Endothelial cell of umbilical vein (primary cell): ENCODE data around the gene TSHZ3. TPM values are rescaled to one million over a fixed set of nuclear protein-coding genes. Genes with fewer than 3 reads are reported as not detected.

Experiments
- BruUV-seq: library from RNA; stranded (reverse); fragments of 400-500 nt; replicated peaks from 2 replicates; lab custom pipeline; 2021; lab: Mats Ljungman, UMichigan
- CTCF ChIA-PET: fragments of 300-600, 350-600 bp; sonication (Branson Sonifier 250); formaldehyde crosslinking; loops from one replicate; lab custom pipeline; 2021; ENCODE audit warnings: antibody characterized with exemption, inconsistent platforms; lab: Charles Lee
- POLR2A ChIA-PET: fragments of 300-600, 350-600 bp; sonication (Branson Sonifier 250); formaldehyde crosslinking; loops from one replicate; lab custom pipeline; 2021; ENCODE audit warnings: antibody characterized with exemption, inconsistent platforms; lab: Charles Lee
- DNase-seq: peaks from one replicate; pipeline ENCODE4 v3.0.0-alpha.2; 2011; ENCODE audit warnings: low read depth, low spot score
- FAIRE-seq: peaks from 2 replicates; lab custom pipeline; 2011; peaks lifted over from hg19 to GRCh38; lab: Jason Lieb, UNC
- H2AFZ ChIP-seq: 2 replicates; pipeline ENCODE4 v1.6.0; 2012; ENCODE audit warnings: low read depth, low read length, control low read depth, inconsistent platforms
- H3K27ac ChIP-seq: 2 replicates; pipeline ENCODE4 v1.5.1; 2011; ENCODE audit warnings: low read depth, mild to moderate bottlenecking, control low read depth, low read length, moderate library complexity; ENCODE audit not compliant: insufficient read depth
- H3K27me3 ChIP-seq, 2 experiments: 2 replicates each; pipeline versions ENCODE4 v1.6.0 to v1.6.1; 2011; ENCODE audit warnings: low read length in 2 of 2, mixed read lengths in 1 of 2; ENCODE audit not compliant: control insufficient read depth in 2 of 2, insufficient read depth in 2 of 2
- H3K36me3 ChIP-seq, 2 experiments: 2 replicates in 1 of 2; 3 replicates in 1 of 2; pipeline ENCODE4 v1.5.1; 2011; ENCODE audit warnings: low read length in 2 of 2, mild to moderate bottlenecking in 1 of 2, moderate library complexity in 1 of 2; ENCODE audit not compliant: control insufficient read depth in 2 of 2, insufficient read depth in 2 of 2; ENCODE audit errors: extremely low read depth in 1 of 2
- H3K4me1 ChIP-seq: 3 replicates; pipeline ENCODE4 v1.5.1; 2011; ENCODE audit warnings: mild to moderate bottlenecking, low read length; ENCODE audit not compliant: control insufficient read depth, insufficient read depth; ENCODE audit errors: extremely low read depth
- H3K4me2 ChIP-seq: 2 replicates; pipeline ENCODE4 v1.6.1; 2011; ENCODE audit warnings: low read length, control low read depth, mixed read lengths; ENCODE audit not compliant: insufficient read depth
- H3K4me3 ChIP-seq, 3 experiments: fragments of 200-600 bp in 1 of 3; sonication (generic), shearing (Covaris generic) in 1 of 3; replicated peaks in 1 of 3; 2 replicates each; pipeline ENCODE4 v1.5.1; 2011 to 2016; ENCODE audit warnings: control low read depth in 3 of 3, low read length in 3 of 3, mild to moderate bottlenecking in 2 of 3, inconsistent platforms in 1 of 3, low read depth in 1 of 3, moderate library complexity in 1 of 3; ENCODE audit not compliant: insufficient read depth in 1 of 3
- H3K79me2 ChIP-seq: 2 replicates; pipeline ENCODE4 v1.6.0; 2012; ENCODE audit warnings: low read length, inconsistent platforms; ENCODE audit not compliant: control insufficient read depth, insufficient read depth
- H3K9ac ChIP-seq: replicated peaks from 2 replicates; pipeline ENCODE3; 2011; ENCODE audit warnings: low read length, control low read depth; ENCODE audit not compliant: insufficient read depth; ENCODE audit errors: extremely low read depth
- H3K9me1 ChIP-seq: replicated peaks from 3 replicates; pipeline ENCODE4 v1.6.0; 2011; ENCODE audit warnings: mild to moderate bottlenecking, low read length; ENCODE audit not compliant: control insufficient read depth, insufficient read depth; ENCODE audit errors: extremely low read depth
- H3K9me3 ChIP-seq: replicated peaks from 2 replicates; pipeline ENCODE4 v1.5.1; 2012; ENCODE audit warnings: low read length, inconsistent platforms; ENCODE audit not compliant: control insufficient read depth, insufficient read depth
- H4K20me1 ChIP-seq: replicated peaks from 2 replicates; pipeline ENCODE3; 2011; ENCODE audit warnings: mild to moderate bottlenecking, low read length; ENCODE audit not compliant: control insufficient read depth, insufficient read depth; ENCODE audit errors: extremely low read depth
- EZH2 ChIP-seq: IDR thresholded peaks from 2 replicates; pipeline ENCODE4 v1.6.1; 2012; ENCODE audit warnings: borderline replicate concordance, low read depth, mild to moderate bottlenecking, moderate library complexity, low read length, inconsistent platforms; ENCODE audit not compliant: severe bottlenecking
- FOS ChIP-seq: IDR thresholded peaks from 2 replicates; pipeline ENCODE4 v1.6.1; 2011; ENCODE audit warnings: mild to moderate bottlenecking, low read length, moderate library complexity, borderline replicate concordance; ENCODE audit not compliant: insufficient read depth
- GATA2 ChIP-seq: IDR thresholded peaks from 2 replicates; pipeline ENCODE4 v1.7.0; 2011; ENCODE audit warnings: low read depth, mild to moderate bottlenecking, moderate library complexity, mixed read lengths, low read length; ENCODE audit not compliant: insufficient read length, insufficient read depth
- JUN ChIP-seq: IDR thresholded peaks from 2 replicates; pipeline ENCODE4 v1.6.1; 2011; ENCODE audit warnings: borderline replicate concordance, low read depth; ENCODE audit not compliant: insufficient read length, insufficient read depth
- MYC ChIP-seq: IDR thresholded peaks from one replicate; pipeline ENCODE4 v1.6.1; 2011; ENCODE audit warnings: mild to moderate bottlenecking, low read depth, low read length
- POLR2A ChIP-seq: IDR thresholded peaks from 2 replicates; pipeline ENCODE4 v1.6.1; 2012; ENCODE audit warnings: low read depth, mild to moderate bottlenecking, control low read depth, low read length
- POLR2AphosphoS5 ChIP-seq: IDR thresholded peaks from 2 replicates; pipeline ENCODE4 v1.6.1; 2012; ENCODE audit warnings: low read depth, mild to moderate bottlenecking, control low read depth, low read length, moderate library complexity; ENCODE audit not compliant: insufficient read depth
- dilution Hi-C: fragments of 300-500 bp; cut with MboI; formaldehyde crosslinking; loops from one replicate; pipeline ENCODE4 v1.15.0; 2019; ENCODE audit warnings: low sequenced_read_pairs; ENCODE audit not compliant: extremely low pct_ligation_motif_present
- intact Hi-C: fragments of 100-400 bp; cut with micrococcal nuclease; formaldehyde crosslinking; loops from one replicate; pipeline ENCODE4 v1.10.0; 2022
- polyA plus RNA-seq, 4 experiments: library from polyadenylated mRNA; depleted of rRNA in 3 of 4; stranded (reverse) in 3 of 4; unstranded in 1 of 4; fragments of >200 nt; gene quantifications; 2 replicates each; pipeline versions ENCODE4 v1.2.1 to v1.2.3, GENCODE V29; 2011 to 2012; ENCODE audit warnings: missing spikeins in 1 of 4
- total RNA-seq: library from RNA; stranded (reverse); gene quantifications from 2 replicates; pipeline ENCODE4 v1.2.3, GENCODE V29; 2021
- TF ChIP-seq, protein P1 (sequence below), 2 donors: IDR thresholded peaks; 1 replicate in 1 of 2; 2 replicates in 1 of 2; pipeline ENCODE4 v1.5.1; 2011; ENCODE audit warnings: low read length in 2 of 2, mild to moderate bottlenecking in 2 of 2, moderate library complexity in 2 of 2, control low read depth in 1 of 2, inconsistent platforms in 1 of 2, low read depth in 1 of 2; ENCODE audit not compliant: insufficient read depth in 1 of 2; ENCODE audit errors: extremely low read depth in 1 of 2
- TF ChIP-seq, protein P2 (sequence below): IDR thresholded peaks from 2 replicates; pipeline ENCODE4 v1.6.1; 2011; ENCODE audit not compliant: insufficient read depth, insufficient read length

TSHZ3 gene
- total and polyA plus RNA-seq, 2 donors (not counting 3 experiments of a cell fraction or from before 2014, with no cell fraction given), result 1.2 to 6.2 TPM

- intact Hi-C loops, result no loop called here
- Histone ChIP-seq H3K9me3 (no peaks in the 10 kb centered on the region), H2AFZ (no peak overlapping the region), H3K9ac (no peak overlapping the region), H4K20me1 (no peaks in the 10 kb centered on the region), H3K4me2 (no peak overlapping the region), H3K9me1 (no peaks in the 10 kb centered on the region), H3K27ac (no peak overlapping the region), H3K27me3 (no peaks in the 10 kb centered on the region), H3K36me3 (no peaks in the 10 kb centered on the region), H3K79me2 (no peaks in the 10 kb centered on the region), H3K4me1 (no peaks in the 10 kb centered on the region), H3K4me3 (no peak overlapping the region)
- no TSS peak for BruUV-seq
- FAIRE-seq (no peak), DNase-seq (no peak)
- POLR2A ChIA-PET, result no interaction called here
- dilution Hi-C loops, result no loop called here
- CTCF ChIA-PET, result no interaction called here
- TF ChIP-seq, protein P1, sequence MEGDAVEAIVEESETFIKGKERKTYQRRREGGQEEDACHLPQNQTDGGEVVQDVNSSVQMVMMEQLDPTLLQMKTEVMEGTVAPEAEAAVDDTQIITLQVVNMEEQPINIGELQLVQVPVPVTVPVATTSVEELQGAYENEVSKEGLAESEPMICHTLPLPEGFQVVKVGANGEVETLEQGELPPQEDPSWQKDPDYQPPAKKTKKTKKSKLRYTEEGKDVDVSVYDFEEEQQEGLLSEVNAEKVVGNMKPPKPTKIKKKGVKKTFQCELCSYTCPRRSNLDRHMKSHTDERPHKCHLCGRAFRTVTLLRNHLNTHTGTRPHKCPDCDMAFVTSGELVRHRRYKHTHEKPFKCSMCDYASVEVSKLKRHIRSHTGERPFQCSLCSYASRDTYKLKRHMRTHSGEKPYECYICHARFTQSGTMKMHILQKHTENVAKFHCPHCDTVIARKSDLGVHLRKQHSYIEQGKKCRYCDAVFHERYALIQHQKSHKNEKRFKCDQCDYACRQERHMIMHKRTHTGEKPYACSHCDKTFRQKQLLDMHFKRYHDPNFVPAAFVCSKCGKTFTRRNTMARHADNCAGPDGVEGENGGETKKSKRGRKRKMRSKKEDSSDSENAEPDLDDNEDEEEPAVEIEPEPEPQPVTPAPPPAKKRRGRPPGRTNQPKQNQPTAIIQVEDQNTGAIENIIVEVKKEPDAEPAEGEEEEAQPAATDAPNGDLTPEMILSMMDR (IDR thresholded peaks at IDR 0.05; ENCODE audit: extremely low read depth in 1 of 2, insufficient read depth in 1 of 2, low read depth in 1 of 2, low read length in 2 of 2), result no peak
- TF ChIP-seq MYC (no peak), FOS (no peak), EZH2 (no peak), POLR2A (no peak), POLR2AphosphoS5 (no peak), JUN (no peak), GATA2 (no peak)
- TF ChIP-seq, protein P2, sequence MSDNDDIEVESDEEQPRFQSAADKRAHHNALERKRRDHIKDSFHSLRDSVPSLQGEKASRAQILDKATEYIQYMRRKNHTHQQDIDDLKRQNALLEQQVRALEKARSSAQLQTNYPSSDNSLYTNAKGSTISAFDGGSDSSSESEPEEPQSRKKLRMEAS, result no peak
Measured at GRCh38 chr19:31233295-31233800, 115.9 kb downstream of the TSHZ3 start.
